HepG2 (cell line): ENCODE measurements around the gene TOLLIP.

Experiments used
- FOXM1 ChIP-seq: sonication (generic); formaldehyde crosslinking; IDR thresholded peaks from 2 replicates; pipeline ENCODE4 v1.5.0; 2020; ENCODE audit warnings: missing genetic modification reagents
- ZNF3 ChIP-seq: IDR thresholded peaks from 2 replicates; pipeline ENCODE4 v1.7.0; 2017; ENCODE audit warnings: inconsistent platforms

- TF ChIP-seq FOXM1 (CRISPR knock-in tag) = no peak
- no peak for TF ChIP-seq ZNF3 (CRISPR knock-in tag)
These were observed 69.7 kb downstream of the TOLLIP start for GRCh38 chr11:1239596-1240205.
